Heart right ventricle (tissue), 16 donors: ENCODE data around the gene LYZL2. TPM values are rescaled to one million over a fixed set of nuclear protein-coding genes. Genes with fewer than 3 reads are reported as not detected.

Source experiments
- ATAC-seq, 8 donors: fragments of 200-7000 bp; cut with Tn5 transposase; one replicate each; pipeline ENCODE4 v1.9.1; 2020; ENCODE audit warnings: mild to moderate bottlenecking in 8 of 8, moderate library complexity in 8 of 8, moderate number of reproducible peaks in 1 of 8
- DNase-seq, 2 donors: peaks; one replicate each; pipeline ENCODE4 v3.0.0-alpha.2; 2020
- H3K27ac ChIP-seq, 10 donors: fragments of 200-600 bp; sonication (generic) in 2 of 10; one replicate each; pipeline versions ENCODE4 v1.5.0 to v1.8.0; 2020 to 2022; ENCODE audit warnings: mild to moderate bottlenecking in 3 of 10
- H3K27me3 ChIP-seq, 7 donors: fragments of 200-600 bp; one replicate each; pipeline ENCODE4 v1.8.0; 2021 to 2022; ENCODE audit warnings: mild to moderate bottlenecking in 2 of 7
- H3K36me3 ChIP-seq, 9 donors: fragments of 200-600 bp; sonication (generic) in 1 of 9; one replicate each; pipeline versions ENCODE4 v1.5.0 to v1.8.0; 2020 to 2022; ENCODE audit warnings: mild to moderate bottlenecking in 2 of 9
- H3K4me1 ChIP-seq, 9 donors: fragments of 200-600 bp; sonication (generic) in 1 of 9; one replicate each; pipeline versions ENCODE4 v1.5.0 to v1.8.0; 2020 to 2022; ENCODE audit warnings: mild to moderate bottlenecking in 4 of 9
- H3K4me3 ChIP-seq, 10 donors: fragments of 200-600 bp; sonication (generic) in 2 of 10; one replicate each; pipeline versions ENCODE4 v1.5.0 to v1.8.0; 2020 to 2022; ENCODE audit warnings: mild to moderate bottlenecking in 7 of 10, moderate library complexity in 2 of 10
- H3K9me3 ChIP-seq, 11 donors: fragments of 200-600 bp in 10 of 11; sonication (generic) in 2 of 11; one replicate each; pipeline versions ENCODE4 v1.5.0 to v1.8.0; 2013 to 2022; ENCODE audit warnings: mild to moderate bottlenecking in 2 of 11, control low read depth in 1 of 11, moderate library complexity in 1 of 11
- CTCF ChIP-seq, 9 donors: fragments of 200-600 bp; sonication (generic) in 2 of 9; IDR thresholded peaks; one replicate each; pipeline versions ENCODE4 v1.5.0 to v1.8.0; 2021 to 2022; ENCODE audit warnings: antibody characterized with exemption in 9 of 9, mild to moderate bottlenecking in 5 of 9, moderate library complexity in 1 of 9
- WGBS, 2 donors: extraction: QIAGEN DNeasy Blood & Tissue Kit; methylation state at CpG; one replicate each; pipeline ENCODE4 v1.1.7; 2013; ENCODE audit warnings: inconsistent platforms in 1 of 2; 5-methylcytosine and 5-hydroxymethylcytosine counted together
- intact Hi-C, 10 donors: fragments of 100-400 bp; cut with DNase I; formaldehyde crosslinking; loops; one replicate each; pipeline versions ENCODE4 v1.11.1 to v1.14.2; 2022
- polyA plus RNA-seq, 2 donors: library from polyadenylated mRNA; stranded (reverse); fragments of 200-250 nt; gene quantifications; one replicate each; pipeline ENCODE4 v1.2.3, GENCODE V29; 2013
- total RNA-seq, 10 donors: library from RNA; stranded (reverse); fragmentation: NEBNext Ultra II Directional in 3 of 10; extraction: Animal tissue kit (Norgen Biotek cat#: 25700) in 3 of 10; gene quantifications; one replicate each; pipeline versions ENCODE4 v1.2.1 to v1.2.4, GENCODE V29; 2021 to 2023
- donor health status: Arrhythmogenic right ventricular cardiomyopathy.
- donor health status: ischemic (EF 13 %, LVEDD 7.1; RV severe dilation, severe dysfunction).
- donor health status: healthy with polysubstance abuse.
- donor health status: DM: no; HTN: yes; CAD: no.
- donor health status: DM: no; HTN: no; CAD: no.
- donor health status: ischemic (EF 25% LVEDD 6.9; RV normal size, moderate dysfunction).
- donor health status: ischemic (EF 25% LVEDD 5.7; RV mildly dilated, moderate dysfunction).
- donor health status: healthy.
- donor health status: DM: yes; HTN: yes; CAD: no.
- donor health status: Ischemic cardiomyopathy.
- donor health status: ischemic (EF 35%, LVEDD 5.7; RV mildly dilated, moderate dysfunction).
- donor health status: nonischemic (EF 11% LVEDD 7.7; RV severe dilation, severe dysfunction).
- donor health status: DM: yes; HTN: yes; CAD: no.
- donor health status: PGD.
- donor health status: ischemic (EF 29% LVEDD 5.4; RV normal size, mild dysfunction).
- donor health status: nonischemic (EF 23%, LVEDD 6.1; RV moderate dilation, normal function).

LYZL2 gene
- total and polyA plus RNA-seq, 12 donors: not detected

GRCh38 chr10:30579574-30579973 lies 50.0 kb downstream of the LYZL2 start:
- intact Hi-C loops: loop anchor here in 1 of 10 donors (5.0 kb wide), 1 partner anchor 37 kb away; no protein-coding TSS in a partner anchor
- peaks cover 0 to 5% (median 0%) of the 10 kb centered on the region in 7 donors for H3K27me3 ChIP-seq
- 81 to 84% methylated on average over 3 of the region's 3 CpGs for WGBS, 2 donors

GRCh38 chr10:30577048-30577447 lies 52.5 kb downstream of the LYZL2 start:
- no peak for ATAC-seq
- TF ChIP-seq CTCF (IDR thresholded peaks at IDR 0.05): no peak
- Histone ChIP-seq H3K4me1 (peaks cover 0 to 32% (median 3%) of the 10 kb centered on the region in 9 donors), H3K4me3 (no peak overlapping the region), H3K27ac (no peak overlapping the region), H3K9me3 (no peaks in the 10 kb centered on the region), H3K27me3 (peaks cover 0 to 5% (median 0%) of the 10 kb centered on the region in 7 donors), H3K36me3 (no peaks in the 10 kb centered on the region)
- DNase-seq: no peak
- intact Hi-C loops: loop anchor here in 1 of 10 donors (5.0 kb wide), 1 partner anchor 35 kb away; no protein-coding TSS in a partner anchor

More at GRCh38 chr10:30579574-30579973, 50.0 kb downstream of the LYZL2 start:
- ATAC-seq (no peak), DNase-seq (no peak)
- no peaks in the 10 kb centered on the region for H3K36me3 ChIP-seq
- peaks cover 0 to 45% (median 16%) of the 10 kb centered on the region in 9 donors for H3K4me1 ChIP-seq
- H3K9me3 ChIP-seq: no peaks in the 10 kb centered on the region
- H3K27ac ChIP-seq: no peak overlapping the region
- no peak overlapping the region for H3K4me3 ChIP-seq
- TF ChIP-seq CTCF (IDR thresholded peaks at IDR 0.05): no peak

GRCh38 chr10:30576641-30577040 lies 52.9 kb downstream of the LYZL2 start:
- intact Hi-C loops: loop anchor here in 1 of 10 donors (5.0 kb wide), 1 partner anchor 34 kb away; no protein-coding TSS in a partner anchor
- TF ChIP-seq CTCF (IDR thresholded peaks at IDR 0.05): no peak
- 81 to 90% methylated on average over 6 of the region's 6 CpGs for WGBS, 2 donors

DNA sequence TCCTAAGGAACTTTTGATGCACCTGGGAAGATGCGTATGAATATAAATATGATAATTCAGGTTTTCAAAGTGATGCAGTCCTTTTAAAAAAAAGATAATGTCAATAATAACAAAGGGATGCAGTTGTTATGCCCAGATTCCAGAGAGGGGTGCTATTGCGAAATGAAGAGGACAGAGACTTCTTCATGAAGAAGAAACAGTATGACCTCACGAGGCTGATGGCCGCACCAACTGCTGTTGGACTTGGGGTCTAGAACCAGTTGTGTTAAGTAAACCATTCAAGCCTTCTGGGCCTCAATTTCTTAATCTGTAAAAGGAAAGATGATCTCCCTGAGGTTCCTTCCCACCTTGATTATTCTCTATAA lies 55.1 kb downstream of the LYZL2 start:
- Histone ChIP-seq H3K4me1 (peaks cover 0 to 25% (median 0%) of the 10 kb centered on the region in 9 donors), H3K27me3 (peaks cover 0 to 5% (median 0%) of the 10 kb centered on the region in 7 donors), H3K36me3 (no peaks in the 10 kb centered on the region), H3K9me3 (peaks cover 0 to 15% (median 0%) of the 10 kb centered on the region in 11 donors), H3K27ac (peak overlapping the region in 1 of 10 donors; percentile 35), H3K4me3 (no peak overlapping the region)
- no peak for ATAC-seq
- intact Hi-C loops: no loop called here
- WGBS, 2 donors: 95 to 96% methylated on average over 4 of the region's 4 CpGs
- no peak for TF ChIP-seq CTCF (IDR thresholded peaks at IDR 0.05)
- no peak for DNase-seq

More at GRCh38 chr10:30576641-30577040, 52.9 kb downstream of the LYZL2 start:
- DNase-seq (no peak), ATAC-seq (no peak)
- H3K27ac ChIP-seq: no peak overlapping the region
- H3K4me3 ChIP-seq: no peak overlapping the region
- peaks cover 0 to 28% (median 2%) of the 10 kb centered on the region in 9 donors for H3K4me1 ChIP-seq
- no peaks in the 10 kb centered on the region for H3K36me3 ChIP-seq
- no peaks in the 10 kb centered on the region for H3K9me3 ChIP-seq
- H3K27me3 ChIP-seq: peaks cover 0 to 5% (median 0%) of the 10 kb centered on the region in 7 donors
